ENCODE results near the gene KCNQ1OT1.

The KCNQ1OT1 gene

DNA sequence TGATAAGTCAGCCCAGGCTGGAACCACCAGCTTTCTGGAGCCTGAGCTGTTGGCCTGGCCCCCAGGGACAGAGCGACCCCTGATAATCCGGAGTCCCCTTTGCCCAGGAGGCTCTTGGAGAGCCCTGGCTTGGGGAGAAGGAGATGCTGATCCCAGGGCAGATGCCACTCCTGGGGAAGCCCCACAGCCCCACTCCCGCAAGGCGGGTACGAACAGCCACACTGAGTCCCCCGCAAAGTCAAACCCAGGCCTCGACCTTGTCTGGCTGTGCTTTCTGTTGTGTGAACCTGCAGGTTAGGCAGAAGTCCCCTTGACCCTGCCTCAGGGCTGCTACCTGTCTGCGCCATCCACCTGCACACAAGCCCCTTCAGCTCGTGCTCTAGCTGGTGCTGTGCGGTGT is 108.0 kb downstream of the KCNQ1OT1 start:
- DNase-seq, result no peak

DNA sequence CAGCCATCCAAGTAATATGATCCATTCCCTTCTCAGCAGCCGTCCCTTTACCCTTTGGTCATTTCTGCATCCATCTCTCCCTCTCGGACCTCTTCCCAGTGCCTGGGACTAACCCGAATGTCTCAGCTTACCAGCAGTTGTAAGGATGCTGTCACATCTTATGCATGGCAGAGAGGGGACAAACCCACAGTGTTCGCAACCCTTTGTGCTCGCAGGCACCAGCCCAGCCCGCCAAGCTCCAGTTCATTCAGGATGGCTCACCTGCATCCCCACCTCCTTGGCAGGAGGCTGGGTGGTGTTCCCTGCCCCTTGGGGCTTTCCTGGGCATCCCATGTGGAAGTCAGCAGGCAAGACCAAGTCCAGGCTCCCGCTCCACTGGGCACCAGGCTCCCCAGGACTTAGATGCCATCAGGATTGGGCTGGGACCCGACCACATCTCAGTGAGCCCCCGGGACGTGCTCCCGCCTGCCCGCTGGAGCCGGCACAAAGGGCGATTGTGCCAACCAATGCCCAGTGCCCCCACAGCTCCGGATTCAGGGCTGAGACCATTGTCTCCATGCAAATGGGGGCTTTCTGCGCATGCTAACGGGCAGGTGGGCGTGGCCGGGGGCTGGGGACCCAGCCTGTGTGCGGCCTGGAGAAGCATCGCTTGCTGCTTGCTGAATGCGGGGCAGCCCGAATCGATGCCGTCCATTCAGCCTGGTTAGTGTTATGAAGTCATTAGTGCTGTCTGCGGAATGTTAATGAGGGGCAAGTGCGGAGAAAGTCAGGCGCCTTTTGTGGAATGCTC is 108.6 kb downstream of the KCNQ1OT1 start:
- DNase-seq, result no peak

DNA sequence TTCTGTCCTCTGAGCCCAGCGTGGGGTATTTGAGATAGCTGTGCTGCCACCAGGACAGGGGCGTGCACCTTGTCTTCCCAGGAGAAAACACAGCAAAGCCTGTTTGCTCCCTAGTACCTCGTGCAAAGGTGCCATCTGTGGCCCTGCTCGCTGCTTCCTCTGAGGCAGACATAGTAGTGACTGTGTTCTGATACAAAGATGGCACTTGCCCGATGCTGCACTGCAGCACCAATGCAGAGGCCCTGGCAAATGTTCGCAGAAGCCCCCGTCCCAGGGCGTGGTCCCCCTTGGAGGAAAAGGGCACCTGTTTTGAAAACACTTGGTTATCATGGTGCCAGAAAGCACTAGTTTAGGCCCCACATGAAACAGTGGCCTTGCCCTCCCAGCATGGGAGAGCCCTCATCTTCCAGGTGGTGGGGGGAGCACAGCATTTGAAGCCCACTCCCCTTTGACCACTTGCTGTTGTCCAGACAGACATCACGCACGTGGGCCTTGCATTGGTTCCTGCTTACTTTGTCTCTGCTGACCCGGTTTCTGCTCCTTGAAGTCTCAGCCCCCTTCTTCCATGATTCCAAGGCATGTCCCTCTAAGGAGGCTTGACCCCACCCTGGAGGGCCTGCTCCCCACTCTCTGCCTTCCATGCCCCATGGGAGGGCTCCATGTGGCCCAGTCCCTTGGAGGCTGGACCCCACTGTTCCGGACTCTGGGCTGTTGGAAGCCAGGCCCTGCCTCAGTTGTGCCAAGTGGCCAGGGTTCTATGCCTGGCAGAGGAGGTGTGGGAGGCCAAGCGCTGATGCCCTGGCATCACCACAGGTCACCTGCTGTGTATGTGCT is 109.4 kb downstream of the KCNQ1OT1 start:
- no peak for DNase-seq

DNA sequence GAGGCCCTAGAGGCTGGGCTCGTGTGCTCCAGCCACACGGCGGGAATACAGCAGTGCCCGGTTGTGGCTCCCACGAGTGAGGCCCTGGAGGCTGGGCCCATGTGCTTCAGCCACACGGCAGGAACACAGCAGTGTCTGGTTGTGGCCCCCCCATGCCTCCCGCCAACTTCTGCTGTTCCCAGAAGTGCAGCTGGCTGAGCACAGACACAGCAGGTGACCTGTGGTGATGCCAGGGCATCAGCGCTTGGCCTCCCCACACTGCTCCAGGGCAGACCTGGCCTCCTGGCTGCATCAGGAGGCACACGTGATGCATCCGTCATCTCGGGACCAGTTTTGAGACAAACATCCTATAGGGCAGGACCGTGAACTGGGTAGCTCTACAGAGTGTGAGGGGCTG is 110.3 kb downstream of the KCNQ1OT1 start:
- peak; percentile 20 for DNase-seq

DNA sequence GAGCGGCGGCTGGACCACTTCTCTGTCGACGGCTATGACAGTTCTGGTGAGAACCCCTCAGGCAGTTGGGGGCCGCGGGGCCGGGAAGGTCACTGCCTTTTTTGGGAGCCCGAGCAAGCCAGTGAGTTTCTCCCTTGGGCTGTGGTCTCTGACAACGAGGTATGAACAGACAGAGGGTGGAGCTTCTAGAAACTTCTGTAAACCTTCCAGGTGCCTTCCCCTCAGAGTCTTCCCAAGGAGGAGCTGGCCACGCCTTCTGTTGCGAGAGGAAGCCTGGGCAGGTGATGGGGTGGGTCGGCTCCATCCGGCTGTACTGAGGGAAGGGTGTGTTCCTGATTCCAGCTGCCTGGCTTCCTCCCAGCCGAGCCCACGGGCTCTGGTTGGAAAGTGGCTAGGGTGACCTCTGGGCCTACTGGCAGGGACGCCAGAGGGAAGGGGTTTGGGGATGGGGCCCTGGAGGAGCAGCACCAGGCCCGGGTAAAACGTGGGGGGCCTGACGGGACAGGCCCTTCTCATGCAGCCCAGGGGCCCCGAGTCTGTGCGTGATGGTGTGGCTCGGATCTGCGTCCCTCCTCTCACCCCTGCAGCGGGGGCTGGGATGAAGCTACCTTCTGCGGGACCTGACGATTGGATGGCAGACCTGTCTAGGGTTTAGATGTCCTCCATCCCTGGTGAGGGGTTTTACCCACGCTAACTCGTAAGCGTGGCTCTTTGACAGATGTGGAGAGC is 110.8 kb downstream of the KCNQ1OT1 start:
- DNase-seq, result peak; percentile 14

DNA sequence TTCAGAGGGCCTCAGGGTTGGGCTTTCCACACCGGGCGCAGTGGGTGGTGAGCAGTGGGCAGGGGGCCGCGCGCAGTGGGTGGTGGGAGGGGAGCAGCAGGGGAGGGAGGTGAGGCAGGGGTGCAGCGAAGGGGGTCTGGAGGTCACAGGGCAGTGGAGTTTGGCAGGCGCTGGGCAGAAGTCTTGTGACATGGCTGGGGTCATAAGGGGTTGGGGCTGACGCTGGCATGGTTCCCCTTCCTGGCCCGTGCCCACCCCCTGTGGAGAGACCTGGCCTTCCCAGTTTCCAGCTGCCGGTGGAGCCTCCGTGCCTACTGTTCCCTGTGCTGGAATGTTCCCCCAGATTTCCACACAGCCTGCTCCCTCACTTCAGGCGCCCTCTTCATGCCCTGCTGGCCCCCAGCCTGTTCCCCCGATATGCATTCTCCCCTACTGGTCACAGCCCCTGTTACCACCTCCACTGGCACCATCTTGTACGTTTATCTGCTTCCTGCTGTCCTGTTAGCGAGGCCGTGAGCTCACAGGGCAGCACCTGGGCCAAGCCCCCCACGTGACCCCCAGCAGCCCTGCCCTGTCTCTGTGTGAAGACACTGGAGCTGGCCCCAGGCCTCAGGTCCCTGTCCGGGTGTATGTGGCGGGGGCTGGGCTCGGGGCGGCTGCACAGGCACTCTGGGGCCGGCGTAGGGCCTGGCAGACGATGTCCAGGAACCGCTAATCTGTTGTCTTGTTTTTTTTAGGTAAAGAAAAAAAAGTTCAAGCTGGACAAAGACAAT is 111.6 kb downstream of the KCNQ1OT1 start:
- peak; percentile 15 for DNase-seq

DNA sequence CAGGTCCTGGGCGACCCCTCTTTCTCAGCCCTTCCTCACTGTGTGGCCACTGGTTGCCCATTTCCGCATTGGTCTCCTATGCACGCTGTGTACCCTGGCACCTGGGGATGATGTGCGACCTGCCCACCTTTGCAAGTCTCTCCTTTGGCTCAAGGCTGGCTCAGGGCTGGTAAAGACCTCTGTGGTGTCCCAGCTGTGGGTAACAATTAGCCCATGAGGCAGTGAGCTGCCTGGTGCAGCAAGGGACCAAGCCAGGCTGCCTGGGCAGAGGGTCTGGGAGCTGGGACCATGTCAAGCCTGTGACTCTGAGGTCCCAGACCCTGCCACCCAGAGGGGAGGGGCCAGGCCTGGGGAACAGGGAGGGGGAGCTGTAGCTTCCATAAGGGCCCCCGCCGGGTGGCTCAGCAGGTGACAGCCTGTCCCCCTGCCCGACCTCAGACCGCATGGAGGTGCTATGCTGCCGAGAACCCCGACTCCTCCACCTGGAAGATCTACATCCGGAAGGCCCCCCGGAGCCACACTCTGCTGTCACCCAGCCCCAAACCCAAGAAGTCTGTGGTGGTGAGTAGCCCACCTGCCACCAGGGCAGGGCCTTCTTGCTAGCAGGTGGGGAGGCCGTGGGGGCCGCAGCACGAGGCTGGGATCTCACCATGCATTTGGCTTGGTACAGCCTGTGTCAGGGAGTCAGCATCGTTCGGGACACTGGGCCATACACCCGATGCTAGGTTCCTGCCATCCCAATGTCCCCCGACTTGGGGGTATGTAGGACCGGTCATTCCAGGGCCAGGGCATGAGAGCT is 112.5 kb downstream of the KCNQ1OT1 start:
- peak; percentile 16 for DNase-seq

DNA sequence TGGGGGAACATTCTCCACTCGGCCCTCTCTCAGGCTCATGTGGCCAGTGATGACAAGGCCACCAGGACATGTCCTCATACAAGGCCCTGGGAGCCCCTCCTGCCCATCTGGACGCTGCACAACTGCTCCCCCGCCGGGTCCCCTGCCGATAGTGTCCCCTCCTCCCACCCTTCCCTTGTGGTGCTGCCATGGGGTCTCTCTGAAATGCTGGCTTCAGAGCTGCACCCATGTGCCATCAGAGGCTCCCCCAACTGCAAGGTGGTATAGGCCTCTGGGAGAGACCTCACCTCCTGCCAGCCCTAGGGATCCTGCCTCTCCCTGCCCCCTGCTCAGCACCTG is 113.0 kb downstream of the KCNQ1OT1 start:
- peak; percentile 13 for DNase-seq

DNA sequence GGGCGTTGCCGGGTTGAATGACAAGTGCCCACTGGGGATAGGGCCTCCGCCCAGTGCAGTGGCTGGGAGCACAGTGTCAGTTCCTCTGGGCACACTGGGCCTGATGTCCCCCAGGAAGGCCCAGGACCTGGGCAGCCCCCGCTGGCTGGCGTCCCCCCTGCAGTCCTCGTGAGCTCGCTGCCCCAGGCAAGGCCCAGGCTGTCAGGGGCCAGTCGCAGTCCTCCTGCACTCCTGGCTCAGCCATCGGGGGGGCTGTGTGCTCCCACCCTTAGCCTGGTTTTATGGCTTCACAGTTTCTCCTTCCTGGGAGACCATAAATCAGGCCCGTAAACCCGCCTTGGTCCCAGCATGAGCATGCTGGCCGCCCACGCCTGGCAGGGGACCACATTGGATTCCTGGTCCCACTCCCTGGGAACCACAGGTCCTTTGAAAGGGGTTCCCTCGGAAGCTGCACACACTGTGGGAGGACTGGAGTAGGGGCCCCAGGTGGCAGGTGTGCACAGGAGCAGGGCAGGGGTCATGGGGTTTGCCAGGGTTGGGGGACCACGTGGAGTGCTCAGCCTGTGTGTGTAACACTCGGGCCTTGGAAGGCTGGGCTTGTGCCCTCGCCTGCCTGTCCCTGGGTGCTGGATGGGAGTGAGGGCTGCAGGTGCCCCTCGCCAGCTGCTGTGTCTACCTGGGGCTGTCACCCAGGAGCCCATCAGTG is 113.6 kb downstream of the KCNQ1OT1 start:
- DNase-seq, result no peak

DNA sequence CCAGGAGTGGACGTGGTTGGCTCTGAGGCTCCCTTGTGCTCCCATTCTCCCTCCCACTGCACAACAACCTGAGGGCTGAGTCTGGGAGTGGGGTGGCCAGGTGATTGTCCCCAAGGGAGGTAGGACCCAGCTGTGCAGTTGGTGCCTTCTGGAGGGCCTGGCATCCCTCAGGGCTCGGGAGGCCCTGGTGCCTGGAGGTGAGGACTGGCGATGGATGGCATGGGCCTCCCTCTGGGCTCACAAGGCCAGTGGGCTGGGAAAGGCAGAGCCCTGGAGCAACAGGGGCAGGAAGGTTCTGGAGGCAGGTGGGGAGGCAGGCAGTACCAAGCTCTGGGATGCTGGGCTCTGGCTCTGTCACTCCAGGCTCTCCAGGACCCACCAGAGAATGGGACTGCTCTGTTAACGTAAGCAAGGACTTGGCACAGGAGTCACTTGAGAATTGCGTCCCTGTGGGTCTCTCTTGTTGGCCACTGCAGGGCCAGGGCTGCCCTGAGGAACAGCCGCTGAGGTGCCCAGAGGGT is 114.2 kb downstream of the KCNQ1OT1 start:
- DNase-seq, result no peak

DNA sequence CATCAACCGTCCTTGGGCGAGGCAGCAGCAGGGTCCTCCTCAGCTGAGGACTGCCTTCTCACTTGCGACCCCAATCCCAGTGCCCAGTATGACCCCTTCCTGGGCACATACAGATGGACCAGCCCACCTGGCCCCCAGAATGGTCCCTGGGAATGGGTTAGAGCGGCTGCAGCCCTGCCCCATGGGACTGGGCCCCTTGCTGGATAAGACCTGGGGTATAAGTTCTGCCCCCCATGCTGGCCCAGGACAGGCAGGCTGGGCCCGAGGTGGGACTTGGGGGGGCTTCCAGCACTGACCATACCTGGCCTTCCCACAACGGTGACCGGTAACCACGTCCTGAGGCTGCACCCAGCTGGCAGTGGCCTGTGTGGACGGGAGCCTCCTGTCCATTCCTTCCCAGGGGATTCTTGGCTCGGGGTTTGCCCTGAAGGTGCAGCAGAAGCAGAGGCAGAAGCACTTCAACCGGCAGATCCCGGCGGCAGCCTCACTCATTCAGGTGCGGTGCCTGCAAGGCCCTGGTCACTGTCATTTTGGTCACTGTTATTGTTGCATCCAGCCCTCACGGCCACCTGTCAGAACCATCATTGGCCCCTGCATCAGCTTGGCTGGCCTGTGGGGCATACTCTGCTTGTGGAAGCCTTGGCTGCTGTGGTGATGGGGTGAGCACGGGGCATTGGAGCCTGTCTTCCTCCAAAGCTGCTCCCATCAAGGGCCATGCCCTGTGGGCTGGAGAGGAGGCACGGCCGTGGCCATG is 114.8 kb downstream of the KCNQ1OT1 start:
- peak; percentile 15 for DNase-seq

DNA sequence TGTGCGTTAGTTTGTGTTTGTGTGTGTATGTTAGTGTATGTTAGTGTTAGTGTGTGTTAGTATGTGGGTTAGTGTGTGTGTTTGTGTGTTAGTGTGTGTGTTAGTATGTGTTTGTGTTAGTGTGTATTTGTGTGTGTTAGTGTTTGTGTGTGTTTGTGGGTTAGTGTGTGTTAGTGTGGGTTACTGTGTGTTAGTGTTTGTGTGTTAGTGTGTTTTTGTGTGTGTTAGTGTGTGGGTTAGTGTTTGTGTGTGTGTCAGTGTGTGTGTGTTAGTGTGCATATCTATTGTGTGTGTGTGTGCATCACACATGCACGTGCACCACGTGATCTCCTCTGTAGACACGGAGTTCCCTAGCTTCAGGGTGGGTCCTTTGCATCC is 115.4 kb downstream of the KCNQ1OT1 start:
- DNase-seq, result no peak

DNA sequence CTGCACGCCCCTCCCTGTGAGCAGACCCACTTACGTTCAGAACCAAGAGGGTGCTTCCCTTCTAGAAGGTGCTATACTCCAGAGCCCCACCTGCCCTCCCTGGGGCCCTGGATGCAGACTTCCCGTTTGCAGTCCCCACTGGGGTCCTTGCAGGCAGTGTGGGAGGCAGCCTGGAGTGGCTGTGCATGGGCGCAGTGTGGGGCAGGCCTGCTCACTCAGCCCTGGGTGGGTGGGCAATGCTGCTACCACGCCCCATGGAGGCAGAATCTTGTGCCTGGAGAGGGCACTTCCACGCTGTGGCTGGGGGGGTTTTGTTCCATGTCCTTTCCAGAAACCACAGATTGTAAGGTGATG is 116.2 kb downstream of the KCNQ1OT1 start:
- no peak for DNase-seq

DNA sequence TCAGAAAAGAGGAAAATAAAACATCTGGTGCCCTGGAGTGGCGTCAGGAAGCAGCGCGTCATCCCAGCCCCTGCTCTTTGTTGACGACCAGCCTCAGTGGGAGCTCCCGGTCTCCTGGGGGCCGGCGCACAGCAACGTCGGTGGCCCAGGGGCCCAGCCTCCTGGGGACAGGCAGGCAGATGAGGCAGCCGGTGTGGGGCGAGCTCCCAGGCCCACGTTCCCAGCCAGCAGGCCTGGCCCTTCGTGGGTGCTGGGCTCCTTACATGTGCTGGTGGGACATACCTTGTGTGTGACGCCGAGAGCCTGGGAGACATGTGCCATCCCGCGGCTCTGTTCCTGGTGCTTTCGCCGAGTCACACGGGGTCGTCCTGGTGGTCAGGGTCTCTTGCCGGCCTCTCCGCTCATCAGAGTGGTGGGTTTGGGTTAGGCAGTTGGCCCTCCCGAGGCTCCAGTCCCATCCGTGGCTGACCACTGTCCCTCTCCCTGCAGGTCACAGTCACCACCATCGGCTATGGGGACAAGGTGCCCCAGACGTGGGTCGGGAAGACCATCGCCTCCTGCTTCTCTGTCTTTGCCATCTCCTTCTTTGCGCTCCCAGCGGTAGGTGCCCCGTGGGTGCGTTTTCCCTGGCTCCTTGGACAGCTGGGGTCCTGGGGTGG is 116.7 kb downstream of the KCNQ1OT1 start:
- DNase-seq, result peak; percentile 21

DNA sequence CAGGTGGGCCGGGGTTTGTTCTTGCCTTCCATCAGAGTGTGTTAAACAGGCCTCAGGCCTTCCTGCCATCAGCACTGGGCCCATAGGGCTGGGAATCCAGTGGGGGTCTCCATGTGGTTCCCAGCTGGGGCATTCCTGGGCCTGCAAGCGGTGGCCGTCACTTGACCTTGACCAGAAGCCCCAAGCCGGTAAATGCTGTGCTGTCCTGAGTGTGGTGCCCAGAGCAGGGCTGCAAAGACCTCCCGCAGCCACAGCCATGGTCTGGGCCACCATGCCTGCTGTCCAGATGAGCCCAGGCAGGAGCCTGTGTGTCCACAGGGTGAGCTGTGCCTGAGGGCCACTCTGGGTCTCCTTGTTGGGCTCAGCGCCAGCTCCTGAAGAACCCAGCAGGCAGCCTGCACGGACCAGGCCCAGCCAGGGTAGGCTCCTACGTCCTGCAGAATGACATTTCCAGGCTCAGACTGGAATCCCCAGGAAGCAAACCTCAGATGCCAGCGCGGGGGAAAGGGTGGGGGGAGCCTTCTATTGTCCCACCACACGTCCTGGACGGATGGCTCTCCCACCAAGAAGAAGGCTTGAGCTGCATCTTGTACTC is 117.3 kb downstream of the KCNQ1OT1 start:
- no peak for DNase-seq

DNA sequence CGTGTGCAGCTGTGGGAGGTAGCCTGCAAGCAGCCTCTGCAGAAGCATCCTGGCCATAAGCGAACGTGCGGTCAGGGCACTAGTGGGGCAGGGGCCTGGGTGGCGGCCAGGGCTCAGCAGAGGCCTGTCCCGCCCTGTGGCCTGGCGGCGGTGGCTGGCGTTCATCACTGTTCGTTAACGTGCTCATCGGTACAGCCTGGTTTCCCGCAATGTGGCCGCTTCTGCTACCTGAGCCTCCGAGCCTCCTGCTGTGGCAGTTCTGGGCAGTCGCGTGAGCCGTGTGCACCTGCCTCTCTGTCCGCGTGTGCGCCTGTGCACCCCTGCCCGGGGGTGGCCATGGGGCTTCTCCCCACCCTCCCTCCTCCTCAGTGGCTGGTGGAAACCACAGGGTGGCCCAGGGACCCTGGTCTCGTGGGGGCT is 117.9 kb downstream of the KCNQ1OT1 start:
- DNase-seq, result peak; percentile 23

DNA sequence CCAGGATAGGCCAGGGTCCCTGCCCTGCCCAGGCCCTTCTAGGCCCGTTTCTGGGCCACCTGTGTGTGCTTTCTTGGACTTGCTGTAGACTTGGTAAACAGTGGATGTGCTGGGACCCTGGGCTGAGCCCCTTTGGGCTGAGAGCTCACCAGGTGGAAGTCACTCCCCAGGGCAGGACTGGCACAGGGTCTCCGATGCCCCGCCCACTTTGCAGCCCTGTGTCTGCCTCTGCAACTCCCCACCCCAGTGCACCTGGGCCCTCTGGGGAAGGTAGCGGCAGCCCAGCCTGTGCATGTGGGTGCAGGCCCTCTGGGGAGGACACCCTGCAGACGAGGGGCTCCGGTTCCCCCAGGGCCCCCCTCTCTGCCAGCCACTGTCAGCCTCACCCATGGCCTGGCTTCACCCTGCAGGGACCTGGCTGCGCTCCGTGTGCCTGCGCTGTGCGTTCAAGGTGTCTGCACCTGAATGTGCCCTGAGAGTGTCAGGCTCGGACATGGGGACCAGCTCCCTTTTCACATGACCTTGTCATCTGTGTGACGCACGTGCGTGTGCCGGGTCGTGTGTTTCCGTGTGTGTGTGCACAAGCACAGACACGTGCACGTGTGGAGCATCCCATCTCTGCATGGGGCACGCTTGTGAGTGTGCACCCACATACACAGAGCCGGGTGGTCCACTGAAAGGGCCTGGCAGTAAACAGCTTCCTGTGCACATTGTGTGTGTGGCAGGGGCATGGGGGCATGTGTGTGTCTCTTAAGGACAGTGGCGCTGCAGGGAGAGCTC is 118.5 kb downstream of the KCNQ1OT1 start:
- DNase-seq, result peak; percentile 12

DNA sequence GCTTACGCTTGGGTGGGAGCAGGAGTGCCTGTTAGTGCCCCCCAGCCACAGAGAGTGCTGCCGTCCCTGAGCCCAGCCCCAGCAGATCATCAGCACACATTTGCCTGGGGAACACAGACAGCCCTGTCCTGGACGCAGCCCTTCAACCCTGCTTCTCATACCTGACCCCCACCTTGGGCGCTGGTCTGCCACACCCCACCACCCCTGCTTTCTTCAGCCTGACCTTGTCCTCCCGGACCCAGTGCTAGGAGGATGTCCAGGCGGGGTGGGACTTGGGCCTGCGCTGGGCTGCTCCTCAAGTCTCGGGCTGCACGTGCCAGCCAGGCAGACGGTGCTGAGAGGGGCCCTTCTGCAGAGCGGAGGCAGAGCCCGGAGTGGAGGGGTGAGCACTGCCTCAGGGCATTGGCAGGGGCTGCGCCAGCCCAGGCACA is 119.2 kb downstream of the KCNQ1OT1 start:
- DNase-seq, result peak; percentile 23

DNA sequence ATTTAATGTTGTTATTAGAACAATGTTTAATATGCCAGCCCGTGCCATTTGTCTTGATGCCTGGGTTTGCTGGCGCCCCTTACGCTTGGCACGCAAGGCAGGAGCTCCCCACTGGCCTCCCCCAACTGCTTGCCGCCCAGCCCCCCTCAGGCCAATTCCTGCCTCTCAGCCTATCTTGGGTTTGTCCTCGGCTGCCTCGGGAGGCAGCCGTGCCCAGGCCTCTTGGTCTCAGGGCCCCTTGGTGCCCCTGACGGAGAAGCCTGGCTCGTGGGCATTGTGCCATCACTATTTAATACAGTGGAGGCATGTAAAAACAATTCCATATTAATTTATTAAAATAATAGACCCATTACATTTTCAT is 119.8 kb downstream of the KCNQ1OT1 start:
- peak; percentile 17 for DNase-seq
